SK-N-SH (cell line): ENCODE measurements around the gene HABP4. TPM values are rescaled to one million over a fixed set of nuclear protein-coding genes. Genes with fewer than 3 reads are reported as not detected.
A peak's percentile ranks its signal among the peaks of the same experiment; 100 is the strongest.

Source experiments
- CTCF ChIA-PET: fragments of 300-600, 350-600 bp; formaldehyde crosslinking; extraction: SDS; loops from one replicate; lab custom pipeline; 2021; lab: Yijun Ruan, JAX
- POLR2A ChIA-PET: fragments of 350-600 bp; sonication (Branson Sonifier 250); formaldehyde crosslinking; extraction: SDS; loops from one replicate; lab custom pipeline; 2020; ENCODE audit warnings: antibody characterized with exemption, inconsistent platforms; lab: Yijun Ruan, JAX
- DNase-seq: peaks from one replicate; pipeline ENCODE4 v3.0.0; 2012
- H2AFZ ChIP-seq: fragments of 200-600 bp; sonication (generic); 2 replicates; pipeline ENCODE4 v1.8.1; 2016; ENCODE audit warnings: antibody characterized with exemption, mild to moderate bottlenecking, low read depth
- H3F3A ChIP-seq: fragments of 200-600 bp; sonication (generic); replicated peaks from 2 replicates; pipeline ENCODE3; 2016; ENCODE audit warnings: antibody characterized with exemption, mild to moderate bottlenecking; ENCODE audit not compliant: insufficient read depth
- H3K27ac ChIP-seq, 2 experiments: fragments of 200-500 bp in 1 of 2; fragments of 200-600 bp in 1 of 2; sonication (Bioruptor generic) in 1 of 2; sonication (generic), shearing (Covaris generic) in 1 of 2; 2 replicates each; pipeline versions ENCODE4 v1.5.1 to v1.6.1; 2014 to 2016; ENCODE audit warnings: low read depth in 2 of 2, inconsistent platforms in 1 of 2, low read length in 1 of 2, mild to moderate bottlenecking in 1 of 2, mixed read lengths in 1 of 2
- H3K27me3 ChIP-seq: fragments of 200-600 bp; sonication (generic), shearing (Covaris generic); 2 replicates; pipeline ENCODE4 v1.6.1; 2016; ENCODE audit warnings: mixed run types; ENCODE audit not compliant: insufficient read depth
- H3K36me3 ChIP-seq, 2 experiments: fragments of 200-500 bp in 1 of 2; fragments of 200-600 bp in 1 of 2; sonication (Bioruptor generic) in 1 of 2; sonication (generic) in 1 of 2; replicated peaks in 1 of 2; 2 replicates each; pipeline versions ENCODE3 to v1.5.1; 2014 to 2016; ENCODE audit warnings: low read length in 1 of 2, mild to moderate bottlenecking in 1 of 2; ENCODE audit not compliant: insufficient read depth in 2 of 2, control insufficient read depth in 1 of 2
- H3K4me1 ChIP-seq, 2 experiments: fragments of 200-500 bp in 1 of 2; fragments of 200-600 bp in 1 of 2; sonication (Bioruptor generic) in 1 of 2; sonication (generic), shearing (Covaris generic) in 1 of 2; 2 replicates each; pipeline versions ENCODE4 v1.5.1 to v1.6.1; 2014 to 2016; ENCODE audit warnings: low read depth in 1 of 2, low read length in 1 of 2, mixed run types in 1 of 2; ENCODE audit not compliant: insufficient read depth in 2 of 2, control insufficient read depth in 1 of 2
- H3K4me2 ChIP-seq: fragments of 200-600 bp; sonication (generic), shearing (Covaris generic); 2 replicates; pipeline ENCODE4 v1.6.1; 2017; ENCODE audit warnings: mixed run types
- H3K4me3 ChIP-seq, 2 experiments: fragments of 200-500 bp in 1 of 2; fragments of 200-600 bp in 1 of 2; sonication (Bioruptor generic) in 1 of 2; sonication (generic), shearing (Covaris generic) in 1 of 2; 2 replicates each; pipeline versions ENCODE4 v1.5.1 to v1.8.1; 2014 to 2016; ENCODE audit warnings: low read depth in 2 of 2, inconsistent platforms in 1 of 2, low read length in 1 of 2, mild to moderate bottlenecking in 1 of 2, mixed read lengths in 1 of 2, moderate library complexity in 1 of 2
- H3K79me2 ChIP-seq: fragments of 200-600 bp; sonication (generic); 2 replicates; pipeline ENCODE4 v1.8.1; 2017; ENCODE audit warnings: mild to moderate bottlenecking; ENCODE audit not compliant: insufficient read depth
- H3K9ac ChIP-seq: fragments of 200-600 bp; sonication (generic); 2 replicates; pipeline ENCODE4 v1.6.1; 2017; ENCODE audit warnings: mixed run types
- H3K9me2 ChIP-seq: fragments of 200-600 bp; sonication (generic); 2 replicates; pipeline ENCODE4 v1.6.1; 2017; ENCODE audit warnings: mixed run types
- H3K9me3 ChIP-seq: fragments of 200-600 bp; sonication (generic); 2 replicates; pipeline ENCODE4 v1.6.1; 2017; ENCODE audit warnings: mixed run types, mild to moderate bottlenecking, moderate library complexity
- H4K20me1 ChIP-seq: fragments of 200-600 bp; sonication (generic); 2 replicates; pipeline ENCODE4 v1.6.1; 2017; ENCODE audit warnings: mild to moderate bottlenecking, mixed run types; ENCODE audit not compliant: insufficient read depth
- CHD2 ChIP-seq: fragments of 150-350 bp; IDR thresholded peaks from 2 replicates; pipeline ENCODE4 v1.6.1; 2018; ENCODE audit warnings: low read length; ENCODE audit not compliant: partially characterized antibody
- EP300 ChIP-seq, 2 experiments: IDR thresholded peaks; 2 replicates each; pipeline versions ENCODE4 v1.4.0 to v1.6.1; 2012; ENCODE audit warnings: borderline replicate concordance in 1 of 2, low read depth in 1 of 2, low read length in 1 of 2
- FOSL2 ChIP-seq: IDR thresholded peaks from 2 replicates; pipeline ENCODE4 v1.4.0; 2012; ENCODE audit warnings: low read depth, mild to moderate bottlenecking, moderate library complexity, borderline replicate concordance
- GATA2 ChIP-seq: sonication (generic); formaldehyde crosslinking; IDR thresholded peaks from 2 replicates; pipeline ENCODE4 v1.5.0; 2020; ENCODE audit warnings: mild to moderate bottlenecking, missing genetic modification reagents
- IRF3 ChIP-seq: fragments of 150-350 bp; IDR thresholded peaks from 2 replicates; pipeline ENCODE4 v1.6.1; 2016; ENCODE audit warnings: mild to moderate bottlenecking, low read depth, low read length
- MEF2A ChIP-seq: IDR thresholded peaks from 2 replicates; pipeline ENCODE4 v1.4.0; 2012; ENCODE audit warnings: low read depth, borderline replicate concordance
- NRF1 ChIP-seq: IDR thresholded peaks from 2 replicates; pipeline ENCODE4 v1.6.1; 2012; ENCODE audit warnings: low read depth, mild to moderate bottlenecking, low read length
- POLR2AphosphoS5 ChIP-seq: IDR thresholded peaks from 2 replicates; pipeline ENCODE4 v1.6.1; 2012; ENCODE audit warnings: low read depth, low read length
- RFX5 ChIP-seq: IDR thresholded peaks from 2 replicates; pipeline ENCODE4 v1.6.1; 2012; ENCODE audit warnings: mild to moderate bottlenecking, improper control_type of control experiment, low read length
- RXRA ChIP-seq: IDR thresholded peaks from 2 replicates; pipeline ENCODE4 v1.4.0; 2012; ENCODE audit warnings: low read depth, mild to moderate bottlenecking, borderline replicate concordance
- SIN3A ChIP-seq: IDR thresholded peaks from 2 replicates; pipeline ENCODE4 v1.6.1; 2012; ENCODE audit warnings: low read depth, mild to moderate bottlenecking, low read length, moderate library complexity, borderline replicate concordance
- TAF1 ChIP-seq: IDR thresholded peaks from 2 replicates; pipeline ENCODE4 v1.6.1; 2012; ENCODE audit warnings: low read depth, mild to moderate bottlenecking, low read length, moderate library complexity, borderline replicate concordance
- TCF12 ChIP-seq: IDR thresholded peaks from 2 replicates; pipeline ENCODE4 v1.4.0; 2012
- TEAD4 ChIP-seq: IDR thresholded peaks from 2 replicates; pipeline ENCODE4 v1.4.0; 2012; ENCODE audit warnings: mild to moderate bottlenecking, borderline replicate concordance; ENCODE audit not compliant: insufficient read depth
- USF2 ChIP-seq: fragments of 150-350 bp; IDR thresholded peaks from 2 replicates; pipeline ENCODE4 v1.6.1; 2017; ENCODE audit warnings: antibody characterized with exemption, low read length, low read depth, borderline replicate concordance
- YY1 ChIP-seq: IDR thresholded peaks from 2 replicates; pipeline ENCODE4 v1.4.0; 2012; ENCODE audit warnings: low read depth, mild to moderate bottlenecking
- WGBS: methylation state at CpG from one replicate; pipeline ENCODE4 v1.1.6; 2017; ENCODE audit warnings: low lambda C conversion rate; 5-methylcytosine and 5-hydroxymethylcytosine counted together
- polyA plus RNA-seq, 3 experiments: library from polyadenylated mRNA; depleted of rRNA; stranded (reverse); fragments of >200 nt; gene quantifications; 2 replicates each; pipeline ENCODE4 v1.2.3, GENCODE V29; 2012
- TF ChIP-seq, protein P1 (sequence below): fragments of 200-600 bp; sonication (generic); IDR thresholded peaks from 2 replicates; pipeline ENCODE4 v1.6.1; 2017; ENCODE audit warnings: antibody characterized with exemption, mild to moderate bottlenecking, moderate library complexity
- TF ChIP-seq, protein P2 (sequence below): IDR thresholded peaks from 2 replicates; pipeline ENCODE4 v1.6.1; 2012; ENCODE audit warnings: mild to moderate bottlenecking, low read depth, low read length, moderate library complexity

The HABP4 gene
- polyA plus RNA-seq, 1 of the 3 experiments (the other 2 are of a cell fraction): 19.0 TPM

DNA sequence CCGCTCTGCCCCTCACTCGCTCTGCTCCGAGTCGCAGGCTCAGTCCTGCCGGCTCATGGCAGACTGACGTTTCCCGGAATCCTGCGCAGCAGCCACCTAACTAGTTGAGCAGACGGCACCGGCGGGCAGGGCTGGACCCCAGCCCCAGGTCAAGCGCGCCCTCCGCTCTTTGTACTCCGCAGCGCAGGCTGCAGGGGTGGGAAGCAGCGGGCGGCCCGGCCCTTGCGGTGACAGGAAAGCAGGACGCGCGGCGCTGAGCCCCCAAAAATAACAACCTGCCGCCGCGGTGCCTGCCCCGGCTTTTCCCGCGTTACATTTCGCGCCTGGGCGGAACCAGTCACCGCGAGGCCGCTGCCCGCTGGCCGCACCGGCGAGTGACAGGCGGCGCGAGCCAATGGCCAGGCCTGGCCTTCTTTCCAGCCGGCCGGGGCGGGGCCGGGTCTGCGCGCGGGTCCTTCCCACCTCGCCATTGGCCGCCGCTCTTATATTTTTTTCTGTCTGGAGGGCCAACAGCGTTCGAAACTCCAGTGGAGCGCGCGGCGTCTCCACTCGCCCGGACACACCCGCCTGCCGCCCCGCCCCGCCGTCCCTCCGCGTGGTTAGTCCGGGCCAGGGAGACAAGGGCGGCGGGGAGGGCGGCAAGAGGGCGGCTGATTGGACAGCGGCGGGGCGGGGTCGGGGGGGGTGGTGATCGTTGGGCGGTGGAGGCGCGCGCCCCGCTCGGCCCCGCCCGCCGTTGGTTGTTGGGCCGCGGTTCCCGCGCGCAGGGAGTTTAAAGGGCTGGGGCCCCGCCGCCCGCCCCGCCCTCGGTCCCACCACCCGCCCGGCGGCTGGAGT, 31.7 kb upstream of the HABP4 start, which contains the start of gene ZNF367 (continued):
- TF ChIP-seq, protein P1, sequence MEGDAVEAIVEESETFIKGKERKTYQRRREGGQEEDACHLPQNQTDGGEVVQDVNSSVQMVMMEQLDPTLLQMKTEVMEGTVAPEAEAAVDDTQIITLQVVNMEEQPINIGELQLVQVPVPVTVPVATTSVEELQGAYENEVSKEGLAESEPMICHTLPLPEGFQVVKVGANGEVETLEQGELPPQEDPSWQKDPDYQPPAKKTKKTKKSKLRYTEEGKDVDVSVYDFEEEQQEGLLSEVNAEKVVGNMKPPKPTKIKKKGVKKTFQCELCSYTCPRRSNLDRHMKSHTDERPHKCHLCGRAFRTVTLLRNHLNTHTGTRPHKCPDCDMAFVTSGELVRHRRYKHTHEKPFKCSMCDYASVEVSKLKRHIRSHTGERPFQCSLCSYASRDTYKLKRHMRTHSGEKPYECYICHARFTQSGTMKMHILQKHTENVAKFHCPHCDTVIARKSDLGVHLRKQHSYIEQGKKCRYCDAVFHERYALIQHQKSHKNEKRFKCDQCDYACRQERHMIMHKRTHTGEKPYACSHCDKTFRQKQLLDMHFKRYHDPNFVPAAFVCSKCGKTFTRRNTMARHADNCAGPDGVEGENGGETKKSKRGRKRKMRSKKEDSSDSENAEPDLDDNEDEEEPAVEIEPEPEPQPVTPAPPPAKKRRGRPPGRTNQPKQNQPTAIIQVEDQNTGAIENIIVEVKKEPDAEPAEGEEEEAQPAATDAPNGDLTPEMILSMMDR: no peak
- no peak for TF ChIP-seq FOSL2
- no peak for TF ChIP-seq RXRA
- TF ChIP-seq TEAD4: no peak
- TF ChIP-seq IRF3: peak; percentile 62
- TF ChIP-seq TCF12: no peak
- no peak for TF ChIP-seq GATA2 (CRISPR knock-in tag)
- TF ChIP-seq POLR2AphosphoS5: peak; percentile 7
- TF ChIP-seq USF2: no peak
- TF ChIP-seq, all 33 proteins: peak for 12

DNA sequence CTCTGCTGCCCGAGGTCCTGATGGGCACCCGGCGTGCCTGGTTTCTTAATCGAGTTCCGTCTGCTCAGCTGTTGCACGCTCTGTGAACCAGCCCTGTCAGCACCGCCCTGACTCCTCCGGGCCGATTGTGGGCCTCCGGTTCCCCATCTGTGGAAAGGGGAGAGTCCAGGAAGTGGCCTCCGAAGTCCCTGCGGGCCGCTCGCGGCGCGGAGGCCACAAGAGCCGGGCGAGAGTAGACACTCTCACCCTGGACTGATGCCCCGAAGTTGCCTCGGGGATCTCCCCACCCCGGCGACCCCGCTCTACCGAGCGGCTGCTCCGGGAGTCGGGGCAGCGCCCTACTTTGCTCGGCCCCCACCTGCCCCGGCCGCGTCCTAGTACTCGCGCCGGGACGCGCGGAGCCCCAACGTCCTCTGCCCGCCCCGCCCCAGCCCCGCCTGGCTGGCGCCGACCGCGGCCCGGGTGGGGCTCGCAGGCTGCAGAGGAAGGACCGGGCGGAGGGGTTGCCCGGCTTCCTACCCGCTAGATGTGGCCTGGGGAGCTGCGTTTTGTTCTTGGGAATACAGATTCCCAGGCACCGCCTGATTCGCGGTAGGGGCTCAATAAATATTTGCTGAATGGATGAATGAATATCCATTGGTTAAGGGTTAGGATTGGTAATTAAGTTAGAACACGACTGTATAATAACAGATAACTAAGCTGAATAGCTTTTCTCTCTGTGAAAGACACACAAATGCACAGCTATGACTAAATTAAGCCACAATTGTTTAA, 30.9 kb upstream of the HABP4 start:
- 2% methylated on average over 25 of the region's 58 CpGs for whole genome bisulfite sequencing
- Histone ChIP-seq H3K36me3 (no peaks in the 10 kb centered on the region), H3K4me3 (peak overlapping the region; percentile 82 to 90), H3K9me3 (no peaks in the 10 kb centered on the region), H4K20me1 (no peaks in the 10 kb centered on the region), H2AFZ (peak overlapping the region; percentile 75), H3K79me2 (peaks cover 32% of the 10 kb centered on the region), H3K4me1 (peaks cover 15 to 17% of the 10 kb centered on the region in 2 experiments), H3K27ac (peak overlapping the region; percentile 90 to 94), H3F3A (peaks cover 17% of the 10 kb centered on the region), H3K4me2 (peak overlapping the region; percentile 80), H3K9me2 (no peaks in the 10 kb centered on the region), H3K27me3 (no peaks in the 10 kb centered on the region), H3K9ac (peak overlapping the region; percentile 86)
- CTCF ChIA-PET: interaction anchor here (0.8 to 1.2 kb wide), 5 partner anchors 16 to 247 kb away, joined by 3 to 5 read pairs (median 3); no protein-coding TSS in a partner anchor
- DNase-seq: peak; percentile 83
- POLR2A ChIA-PET: interaction anchor here (0.6 to 1.3 kb wide), 2 partner anchors 32 to 1714 kb away, joined by 3 to 4 read pairs; no protein-coding TSS in a partner anchor
- TF ChIP-seq TAF1 (peak; percentile 62; the same call in 1 of the 2 replicates), MEF2A (0 out of 2 replicates have a peak, but pooled peaks have one; percentile 2), SIN3A (peak; percentile 10; the same call in 1 of the 2 replicates), RFX5 (no peak), EP300 (IDR thresholded peaks at IDR 0.05; ENCODE audit: borderline replicate concordance in 1 of 2, low read depth in 1 of 2, low read length in 1 of 2) (peak in 1 of 2 experiments; percentile 29; a peak in 1 of 4 replicates), NRF1 (no peak), CHD2 (no peak), YY1 (0 out of 2 replicates have a peak, but pooled peaks have one; percentile 30)
- TF ChIP-seq, protein P1: no peak
- TF ChIP-seq, protein P2, sequence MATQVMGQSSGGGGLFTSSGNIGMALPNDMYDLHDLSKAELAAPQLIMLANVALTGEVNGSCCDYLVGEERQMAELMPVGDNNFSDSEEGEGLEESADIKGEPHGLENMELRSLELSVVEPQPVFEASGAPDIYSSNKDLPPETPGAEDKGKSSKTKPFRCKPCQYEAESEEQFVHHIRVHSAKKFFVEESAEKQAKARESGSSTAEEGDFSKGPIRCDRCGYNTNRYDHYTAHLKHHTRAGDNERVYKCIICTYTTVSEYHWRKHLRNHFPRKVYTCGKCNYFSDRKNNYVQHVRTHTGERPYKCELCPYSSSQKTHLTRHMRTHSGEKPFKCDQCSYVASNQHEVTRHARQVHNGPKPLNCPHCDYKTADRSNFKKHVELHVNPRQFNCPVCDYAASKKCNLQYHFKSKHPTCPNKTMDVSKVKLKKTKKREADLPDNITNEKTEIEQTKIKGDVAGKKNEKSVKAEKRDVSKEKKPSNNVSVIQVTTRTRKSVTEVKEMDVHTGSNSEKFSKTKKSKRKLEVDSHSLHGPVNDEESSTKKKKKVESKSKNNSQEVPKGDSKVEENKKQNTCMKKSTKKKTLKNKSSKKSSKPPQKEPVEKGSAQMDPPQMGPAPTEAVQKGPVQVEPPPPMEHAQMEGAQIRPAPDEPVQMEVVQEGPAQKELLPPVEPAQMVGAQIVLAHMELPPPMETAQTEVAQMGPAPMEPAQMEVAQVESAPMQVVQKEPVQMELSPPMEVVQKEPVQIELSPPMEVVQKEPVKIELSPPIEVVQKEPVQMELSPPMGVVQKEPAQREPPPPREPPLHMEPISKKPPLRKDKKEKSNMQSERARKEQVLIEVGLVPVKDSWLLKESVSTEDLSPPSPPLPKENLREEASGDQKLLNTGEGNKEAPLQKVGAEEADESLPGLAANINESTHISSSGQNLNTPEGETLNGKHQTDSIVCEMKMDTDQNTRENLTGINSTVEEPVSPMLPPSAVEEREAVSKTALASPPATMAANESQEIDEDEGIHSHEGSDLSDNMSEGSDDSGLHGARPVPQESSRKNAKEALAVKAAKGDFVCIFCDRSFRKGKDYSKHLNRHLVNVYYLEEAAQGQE: peak; percentile 50
